ENCODE data around the gene SACM1L.
"Not testable (repeated sequence)": the region's sequence is repeated elsewhere in the genome, so short reads cannot be mapped to it uniquely, and the experiment has no call there.

SACM1L gene

GRCh38 chr3:45754461-45754860 is 65.3 kb downstream of the SACM1L start:
- no peak for TF ChIP-seq CTCF (IDR thresholded peaks at IDR 0.05; ENCODE audit: low read depth, low read length)
- H3K4me3 ChIP-seq (ENCODE audit: low read depth, low read length): no peak overlapping the region

DNA sequence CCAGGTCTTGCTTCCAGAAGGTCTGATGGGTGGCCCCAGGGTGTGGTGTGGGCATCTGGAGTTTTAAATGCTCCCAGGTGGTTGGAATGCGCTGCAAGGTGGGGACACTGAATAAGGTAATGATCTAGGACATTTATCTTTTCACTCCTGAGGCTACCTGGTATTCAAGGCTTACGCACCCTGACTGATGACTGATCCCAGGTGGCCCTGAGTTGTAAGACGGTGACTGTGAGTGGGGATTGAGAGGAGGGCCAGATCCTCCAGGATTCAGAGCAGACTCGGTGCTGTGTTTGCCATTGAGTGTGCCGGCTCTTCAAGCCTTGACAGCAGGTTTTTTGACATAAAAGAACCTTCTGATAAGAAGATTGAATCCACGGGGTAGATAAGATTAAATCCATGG is 66.9 kb downstream of the SACM1L start:
- H3K4me3 ChIP-seq (ENCODE audit: low read depth, low read length): no peak overlapping the region
- no peak for TF ChIP-seq CTCF (IDR thresholded peaks at IDR 0.05; ENCODE audit: low read depth, low read length)

DNA sequence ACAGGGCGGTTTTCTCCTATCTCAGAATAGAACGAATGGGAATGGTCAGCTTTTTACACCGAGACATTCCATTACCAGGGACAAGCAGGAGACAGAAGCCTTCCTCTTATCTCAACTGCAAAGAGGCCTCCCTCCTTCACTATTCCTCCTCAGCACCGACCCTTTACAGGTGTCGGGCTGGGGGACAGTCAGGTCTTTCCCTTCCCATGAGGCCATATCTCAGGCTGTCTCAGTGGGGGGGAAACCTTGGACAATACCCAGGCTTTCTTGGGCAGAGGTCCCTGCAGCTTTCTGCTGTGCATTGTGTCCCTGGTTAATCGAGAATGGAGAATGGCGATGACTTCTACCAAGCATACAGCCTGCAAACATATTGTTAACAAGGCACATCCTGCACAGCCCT is 67.9 kb downstream of the SACM1L start:
- not testable (repeated sequence) for H3K4me3 ChIP-seq (ENCODE audit: low read depth, low read length)

- no peak overlapping the region for H3K4me3 ChIP-seq (ENCODE audit: low read depth, low read length)
- TF ChIP-seq CTCF (IDR thresholded peaks at IDR 0.05; ENCODE audit: low read depth, low read length): no peak
Observed at GRCh38 chr3:45758871-45759270, 69.7 kb downstream of the SACM1L start.

DNA sequence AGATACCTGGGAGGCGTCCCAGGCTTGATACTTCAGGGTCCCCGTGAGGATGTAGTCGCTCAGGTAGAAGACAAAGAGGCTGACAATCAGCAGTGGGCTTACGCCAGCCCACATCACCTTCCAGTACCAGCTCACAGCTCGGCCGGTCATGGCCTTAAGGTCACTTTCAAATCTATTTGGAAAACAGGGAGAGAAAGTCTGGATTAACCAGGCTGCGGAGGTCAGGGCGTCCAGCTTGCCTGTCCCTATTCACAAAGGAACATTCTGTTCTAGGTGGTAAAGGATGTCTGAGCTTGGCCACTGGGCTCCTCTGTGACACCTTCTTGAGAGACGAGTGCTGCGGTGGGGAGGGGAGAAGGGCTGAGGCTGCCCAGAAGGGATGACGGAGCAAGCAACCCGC is 70.7 kb downstream of the SACM1L start:
- TF ChIP-seq CTCF (IDR thresholded peaks at IDR 0.05; ENCODE audit: low read depth, low read length): no peak
- H3K4me3 ChIP-seq (ENCODE audit: low read depth, low read length): no peak overlapping the region

- peak; percentile 91 for TF ChIP-seq CTCF (IDR thresholded peaks at IDR 0.05; ENCODE audit: low read depth, low read length)
- no peak overlapping the region for H3K4me3 ChIP-seq (ENCODE audit: low read depth, low read length)
Observed at GRCh38 chr3:45760878-45761711, 71.9 kb downstream of the SACM1L start.

GRCh38 chr3:45761831-45762230 is 72.6 kb downstream of the SACM1L start:
- no peak overlapping the region for H3K4me3 ChIP-seq (ENCODE audit: low read depth, low read length)
- no peak for TF ChIP-seq CTCF (IDR thresholded peaks at IDR 0.05; ENCODE audit: low read depth, low read length)
